BJ (cell line): ENCODE data around the gene TBL3. TPM values are rescaled to one million over a fixed set of nuclear protein-coding genes. Genes with fewer than 3 reads are reported as not detected.

Source experiments
- CTCF ChIA-PET: fragments of 350-600 bp; formaldehyde crosslinking; extraction: SDS; loops from one replicate; lab custom pipeline; 2021; ENCODE audit warnings: antibody characterized with exemption, inconsistent platforms; lab: Yijun Ruan, JAX
- POLR2A ChIA-PET: fragments of 300-600 bp; sonication (Branson Sonifier 250); formaldehyde crosslinking; extraction: SDS; loops from one replicate; lab custom pipeline; 2021; ENCODE audit warnings: antibody characterized with exemption; lab: Charles Lee
- DNase-seq: peaks from one replicate; pipeline ENCODE4 v3.0.0-alpha.2; 2011; ENCODE audit warnings: low read depth
- H3K27me3 ChIP-seq: 2 replicates; pipeline ENCODE4 v1.6.0; 2011; ENCODE audit warnings: low read length; ENCODE audit not compliant: control insufficient read depth, insufficient read depth
- H3K36me3 ChIP-seq: 2 replicates; pipeline ENCODE4 v1.5.1; 2011; ENCODE audit warnings: low read length; ENCODE audit not compliant: control insufficient read depth, insufficient read depth
- H3K4me3 ChIP-seq: 2 replicates; pipeline ENCODE4 v1.5.1; 2011; ENCODE audit warnings: low read depth, mild to moderate bottlenecking, control low read depth, low read length
- CTCF ChIP-seq: IDR thresholded peaks from 2 replicates; pipeline ENCODE4 v1.5.1; 2011; ENCODE audit warnings: low read depth, mild to moderate bottlenecking, control low read depth, inconsistent platforms, low read length, moderate library complexity; ENCODE audit not compliant: insufficient read depth
- polyA plus RNA-seq: library from polyadenylated mRNA; depleted of rRNA; stranded (reverse); fragments of >200 nt; gene quantifications from 2 replicates; pipeline ENCODE4 v1.2.3, GENCODE V29; 2011

TBL3 gene
- polyA plus RNA-seq, 1 experiment: 33.1 TPM

GRCh38 chr16:1991588-1991947 lies 19.7 kb downstream of the TBL3 start:
- no peak for DNase-seq
- TF ChIP-seq CTCF: no peak
- peaks cover 6% of the 10 kb centered on the region for H3K36me3 ChIP-seq
- peaks cover 2% of the 10 kb centered on the region; the same call in 1 of the 2 replicates for H3K27me3 ChIP-seq
- peak overlapping the region; percentile 41 for H3K4me3 ChIP-seq
- ChIA-PET POLR2A (no interaction called here), CTCF (interaction anchor here (1.4 kb wide), 1 partner anchor 13 kb away, joined by 4 read pairs; no protein-coding TSS in a partner anchor)

DNA sequence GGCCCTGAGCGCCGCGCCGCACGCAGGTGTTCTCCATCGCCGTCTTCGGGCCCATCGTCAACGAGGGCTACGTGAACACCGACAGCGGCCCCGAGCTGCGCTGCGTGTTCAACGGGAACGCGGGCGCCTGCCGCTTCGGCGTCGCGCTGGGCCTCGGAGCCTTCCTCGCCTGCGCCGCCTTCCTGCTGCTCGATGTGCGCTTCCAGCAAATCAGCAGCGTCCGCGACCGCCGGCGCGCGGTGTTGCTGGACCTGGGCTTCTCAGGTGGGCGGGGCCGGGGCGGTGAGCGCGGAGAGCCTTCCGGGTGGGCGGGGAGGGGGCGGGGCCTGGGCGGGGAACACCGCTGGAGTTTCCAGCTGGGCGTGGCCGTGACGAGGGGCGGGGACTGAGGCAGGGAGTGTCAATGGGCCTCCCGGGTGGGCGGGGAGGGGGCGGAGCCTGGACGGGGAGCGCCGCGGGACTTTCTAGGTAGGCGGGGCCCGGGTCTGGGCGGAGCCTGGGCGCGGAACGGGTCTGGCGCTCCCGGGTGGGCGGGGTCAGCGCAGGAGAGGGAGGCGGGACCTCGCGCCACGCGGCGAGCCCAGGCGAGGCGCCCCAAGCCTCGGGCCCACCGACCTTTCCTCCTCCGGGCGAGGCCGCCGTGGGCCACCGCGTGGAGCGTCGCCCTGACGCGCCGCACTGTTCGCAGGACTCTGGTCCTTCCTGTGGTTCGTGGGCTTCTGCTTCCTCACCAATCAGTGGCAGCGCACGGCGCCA lies 20.3 kb downstream of the TBL3 start:
- DNase-seq: peak; percentile 20
- Histone ChIP-seq H3K36me3 (0 out of 2 replicates have a peak, but pooled peaks cover 1% of the 10 kb centered on the region), H3K27me3 (peaks cover 2% of the 10 kb centered on the region; the same call in 1 of the 2 replicates), H3K4me3 (peak overlapping the region; percentile 41)
- TF ChIP-seq CTCF: no peak
- POLR2A ChIA-PET: interaction anchor here (0.6 kb wide), 1 partner anchor 209 kb away, joined by 3 read pairs; the partner anchor contains the start of gene NUBP2
- CTCF ChIA-PET: interaction anchor here (0.6 to 1.4 kb wide), 2 partner anchors 10 to 12 kb away, joined by 3 to 4 read pairs; no protein-coding TSS in a partner anchor

- no peak overlapping the region for H3K4me3 ChIP-seq
- H3K36me3 ChIP-seq: no peaks in the 10 kb centered on the region; the same call in 1 of the 2 replicates
- TF ChIP-seq CTCF: no peak
- peaks cover 2% of the 10 kb centered on the region; the same call in 1 of the 2 replicates for H3K27me3 ChIP-seq
- ChIA-PET CTCF (interaction anchor here (0.6 to 1.4 kb wide), 4 partner anchors 10 to 1011 kb away, joined by 3 to 4 read pairs (median 4); no protein-coding TSS in a partner anchor), POLR2A (interaction anchor here (0.6 kb wide), 1 partner anchor 210 kb away, joined by 3 read pairs; the partner anchor contains the start of gene NUBP2)
- DNase-seq: no peak
Observed at GRCh38 chr16:1992704-1993317, 21.0 kb downstream of the TBL3 start.

DNA sequence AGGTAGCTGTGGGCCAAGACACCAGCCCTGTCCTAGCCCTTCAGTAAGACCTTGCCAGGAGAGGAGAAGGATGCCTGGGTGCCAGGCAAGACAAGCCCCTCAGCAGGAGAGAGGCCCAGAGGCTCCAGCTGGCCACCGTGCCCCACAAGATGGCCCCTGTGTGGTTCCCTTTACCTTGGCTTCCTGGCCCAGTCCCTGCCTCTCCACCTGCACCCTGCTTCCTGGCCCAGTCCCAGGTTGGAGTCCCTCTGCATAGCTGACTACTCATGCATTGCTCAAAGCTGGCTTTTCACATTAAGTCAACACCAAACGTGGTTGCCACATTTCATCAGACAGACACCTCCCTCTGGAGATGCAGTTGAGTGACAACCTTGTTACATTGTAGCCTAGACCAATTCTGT lies 21.9 kb downstream of the TBL3 start:
- no peak for TF ChIP-seq CTCF
- CTCF ChIA-PET: interaction anchor here (0.9 to 1.5 kb wide), 2 partner anchors 10 to 147 kb away, joined by 4 read pairs; no protein-coding TSS in a partner anchor
- Histone ChIP-seq H3K36me3 (peaks cover 7% of the 10 kb centered on the region), H3K4me3 (no peak overlapping the region), H3K27me3 (peaks cover 2% of the 10 kb centered on the region; the same call in 1 of the 2 replicates)
- no peak for DNase-seq
- POLR2A ChIA-PET: no interaction called here
